HepG2 (cell line): ENCODE measurements around the gene MYO7B.

Source experiments
- ATF3 ChIP-seq: sonication (generic); formaldehyde crosslinking; IDR thresholded peaks from 2 replicates; pipeline ENCODE4 v1.4.0; 2020; ENCODE audit warnings: missing genetic modification reagents
- DPF2 ChIP-seq: sonication (generic); formaldehyde crosslinking; IDR thresholded peaks from 2 replicates; pipeline ENCODE4 v1.4.0; 2020; ENCODE audit warnings: mild to moderate bottlenecking, low read depth, missing genetic modification reagents, borderline replicate concordance
- E2F2 ChIP-seq: sonication (generic); formaldehyde crosslinking; IDR thresholded peaks from 2 replicates; pipeline ENCODE4 v1.4.0; 2020; ENCODE audit warnings: missing genetic modification reagents, borderline replicate concordance
- EZH2 ChIP-seq: conservative IDR thresholded peaks from 2 replicates; pipeline ENCODE4 v1.6.1; 2012; ENCODE audit warnings: mild to moderate bottlenecking, low read depth, low read length, moderate library complexity
- HOXA7 ChIP-seq: sonication (generic); formaldehyde crosslinking; IDR thresholded peaks from 2 replicates; pipeline ENCODE4 v1.8.1; 2022; ENCODE audit warnings: mild to moderate bottlenecking, missing genetic modification reagents, moderate library complexity
- KMT2A ChIP-seq: sonication (generic); formaldehyde crosslinking; IDR thresholded peaks from 2 replicates; pipeline ENCODE4 v1.4.0; 2020; ENCODE audit warnings: missing genetic modification reagents
- NFIC ChIP-seq: IDR thresholded peaks from 2 replicates; pipeline ENCODE4 v1.6.1; 2012; ENCODE audit warnings: mild to moderate bottlenecking, low read length, inconsistent platforms
- POLR2A ChIP-seq, 2 experiments: IDR thresholded peaks; 2 replicates each; pipeline ENCODE4 v1.6.1; 2011; ENCODE audit warnings: low read depth in 2 of 2, low read length in 2 of 2, mild to moderate bottlenecking in 1 of 2, moderate library complexity in 1 of 2; ENCODE audit not compliant: insufficient read depth in 1 of 2
- SNRNP70 ChIP-seq: fragments of 200-400 bp; formaldehyde crosslinking; IDR thresholded peaks from 2 replicates; pipeline ENCODE4 v1.6.1; 2017; ENCODE audit warnings: mild to moderate bottlenecking, low read depth, low read length, moderate library complexity
- SRY ChIP-seq: sonication (generic); formaldehyde crosslinking; IDR thresholded peaks from 2 replicates; pipeline ENCODE4 v1.8.0; 2022; ENCODE audit warnings: mild to moderate bottlenecking, missing genetic modification reagents
- ZBTB46 ChIP-seq: sonication (generic); formaldehyde crosslinking; IDR thresholded peaks from 2 replicates; pipeline ENCODE4 v1.4.0; 2020; ENCODE audit warnings: mild to moderate bottlenecking, missing genetic modification reagents, borderline replicate concordance
- ZNF280D ChIP-seq: sonication (generic); formaldehyde crosslinking; IDR thresholded peaks from 2 replicates; pipeline ENCODE4 v1.5.1; 2020; ENCODE audit warnings: mild to moderate bottlenecking, missing genetic modification reagents

- TF ChIP-seq ZBTB46 (no peak), DPF2 (CRISPR knock-in tag) (no peak), E2F2 (no peak), EZH2 (no peak), SNRNP70 (no peak), KMT2A (CRISPR knock-in tag) (no peak), POLR2A (IDR thresholded peaks at IDR 0.05; ENCODE audit: insufficient read depth in 1 of 2, low read depth in 2 of 2, low read length in 2 of 2) (no peak), ATF3 (CRISPR knock-in tag) (no peak), HOXA7 (CRISPR knock-in tag) (no peak), SRY (CRISPR knock-in tag) (no peak), ZNF280D (CRISPR knock-in tag) (no peak), NFIC (no peak)
Measured at GRCh38 chr2:127664895-127665225, 129.4 kb downstream of the MYO7B start.
